Vagina (tissue), 2 donors: ENCODE data around the gene ATP8A2.

Experiments used
- POLR2AphosphoS5 ChIP-seq, 2 donors: sonication (generic); formaldehyde crosslinking; IDR thresholded peaks; one replicate each; pipeline ENCODE4 v1.9.0; 2017; ENCODE audit warnings: antibody characterized with exemption in 2 of 2, mild to moderate bottlenecking in 2 of 2, low read depth in 1 of 2; ENCODE audit not compliant: insufficient read depth in 1 of 2
- TF ChIP-seq, protein P1 (sequence below), 3 experiments: fragments of 450-650 bp in 2 of 3; fragments of 200-600 bp in 1 of 3; sonication (generic) in 1 of 3; IDR thresholded peaks; one replicate each; pipeline ENCODE4 v1.5.1; 2017 to 2019; ENCODE audit warnings: antibody characterized with exemption in 3 of 3, mild to moderate bottlenecking in 2 of 3, moderate library complexity in 2 of 3

DNA sequence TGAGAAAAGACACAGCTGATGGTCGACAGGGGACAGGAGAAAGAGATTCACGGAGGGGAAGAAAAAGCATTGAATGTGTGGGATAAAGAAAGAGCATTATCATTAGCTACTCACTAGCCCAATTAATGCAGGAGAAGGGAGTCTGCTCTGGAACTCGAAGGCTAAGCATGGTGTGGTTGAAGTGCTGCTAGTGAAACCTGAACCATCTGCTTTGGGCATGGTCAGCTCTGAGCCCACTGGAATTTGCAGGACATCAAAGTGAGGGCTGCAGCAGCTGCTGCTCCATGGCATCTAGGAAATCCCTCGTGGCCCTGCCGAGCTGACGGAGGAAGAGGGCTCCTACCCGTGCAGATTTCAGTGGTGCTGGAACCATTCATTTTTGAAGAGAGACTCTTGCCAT is 320.3 kb downstream of the ATP8A2 start:
- TF ChIP-seq, protein P1, sequence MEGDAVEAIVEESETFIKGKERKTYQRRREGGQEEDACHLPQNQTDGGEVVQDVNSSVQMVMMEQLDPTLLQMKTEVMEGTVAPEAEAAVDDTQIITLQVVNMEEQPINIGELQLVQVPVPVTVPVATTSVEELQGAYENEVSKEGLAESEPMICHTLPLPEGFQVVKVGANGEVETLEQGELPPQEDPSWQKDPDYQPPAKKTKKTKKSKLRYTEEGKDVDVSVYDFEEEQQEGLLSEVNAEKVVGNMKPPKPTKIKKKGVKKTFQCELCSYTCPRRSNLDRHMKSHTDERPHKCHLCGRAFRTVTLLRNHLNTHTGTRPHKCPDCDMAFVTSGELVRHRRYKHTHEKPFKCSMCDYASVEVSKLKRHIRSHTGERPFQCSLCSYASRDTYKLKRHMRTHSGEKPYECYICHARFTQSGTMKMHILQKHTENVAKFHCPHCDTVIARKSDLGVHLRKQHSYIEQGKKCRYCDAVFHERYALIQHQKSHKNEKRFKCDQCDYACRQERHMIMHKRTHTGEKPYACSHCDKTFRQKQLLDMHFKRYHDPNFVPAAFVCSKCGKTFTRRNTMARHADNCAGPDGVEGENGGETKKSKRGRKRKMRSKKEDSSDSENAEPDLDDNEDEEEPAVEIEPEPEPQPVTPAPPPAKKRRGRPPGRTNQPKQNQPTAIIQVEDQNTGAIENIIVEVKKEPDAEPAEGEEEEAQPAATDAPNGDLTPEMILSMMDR (IDR thresholded peaks at IDR 0.05): no peak
- no peak for TF ChIP-seq POLR2AphosphoS5 (IDR thresholded peaks at IDR 0.05; ENCODE audit: insufficient read depth in 1 of 2, low read depth in 1 of 2)
